ENCODE measurements around the gene FSIP1.

Gene FSIP1

DNA sequence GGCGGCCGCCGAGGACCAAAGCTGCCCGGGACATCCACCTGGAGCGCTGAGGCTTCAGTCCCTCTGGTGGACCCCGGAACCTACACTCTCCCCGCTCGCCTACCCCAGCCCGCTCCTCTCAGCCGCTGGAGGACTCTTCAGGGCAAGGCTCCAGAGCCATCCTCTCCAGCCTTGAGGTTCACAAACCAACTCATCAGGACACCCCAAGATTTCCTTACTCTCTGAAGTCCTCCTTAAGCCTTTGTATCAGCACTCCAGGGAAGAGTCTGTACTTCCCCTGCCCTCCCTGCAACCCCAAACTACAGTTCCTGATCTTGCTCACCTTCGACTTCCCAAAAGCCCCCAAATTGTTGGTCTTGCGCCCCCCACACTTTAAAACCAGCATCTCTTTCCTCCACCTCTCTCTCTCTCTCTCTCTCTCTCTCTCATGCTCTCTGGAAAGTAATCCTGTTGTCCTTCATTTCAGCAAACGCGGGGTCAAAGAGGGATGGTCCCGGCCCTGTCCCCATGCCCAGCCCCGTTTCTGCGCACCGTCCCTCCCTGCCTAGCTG lies 201.3 kb downstream of the FSIP1 start:
- H3K27ac Mint-ChIP-seq: peak overlapping the region; percentile 18
- H3K36me3 Mint-ChIP-seq (ENCODE audit: low read depth): no peaks in the 10 kb centered on the region
- H3K27me3 Mint-ChIP-seq (ENCODE audit: low read depth): peaks cover 58% of the 10 kb centered on the region
- peak overlapping the region; percentile 71 for H3K4me3 Mint-ChIP-seq
- peaks cover 24% of the 10 kb centered on the region for H3K4me1 Mint-ChIP-seq (ENCODE audit: low read depth)
- H3K9me3 Mint-ChIP-seq: no peaks in the 10 kb centered on the region

DNA sequence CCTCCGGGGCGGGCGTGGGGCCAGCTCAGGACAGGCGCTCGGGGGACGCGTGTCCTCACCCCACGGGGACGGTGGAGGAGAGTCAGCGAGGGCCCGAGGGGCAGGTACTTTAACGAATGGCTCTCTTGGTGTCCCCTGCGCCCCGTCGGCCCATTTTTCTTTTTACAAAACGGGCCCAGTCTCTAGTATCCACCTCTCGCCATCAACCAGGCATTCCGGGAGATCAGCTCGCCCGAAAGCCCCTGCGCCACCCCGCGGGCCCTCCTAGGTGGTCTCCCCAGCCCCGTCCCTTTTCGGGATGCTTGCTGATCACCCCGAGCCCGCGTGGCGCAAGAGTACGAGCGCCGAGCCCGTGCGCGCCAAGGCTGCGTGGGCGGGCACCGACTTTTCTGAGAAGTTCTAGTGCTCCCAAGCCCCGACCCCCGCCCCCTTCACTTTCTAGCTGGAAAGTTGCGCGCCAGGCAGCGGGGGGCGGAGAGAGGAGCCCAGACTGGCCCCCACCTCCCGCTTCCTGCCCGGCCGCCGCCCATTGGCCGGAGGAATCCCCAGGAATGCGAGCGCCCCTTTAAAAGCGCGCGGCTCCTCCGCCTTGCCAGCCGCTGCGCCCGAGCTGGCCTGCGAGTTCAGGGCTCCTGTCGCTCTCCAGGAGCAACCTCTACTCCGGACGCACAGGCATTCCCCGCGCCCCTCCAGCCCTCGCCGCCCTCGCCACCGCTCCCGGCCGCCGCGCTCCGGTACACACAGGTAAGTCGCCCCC lies 202.0 kb downstream of the FSIP1 start, which contains the start of gene THBS1:
Gene THBS1, plus strand, starts transcription at position 595 of the 757 bp plus-strand sequence. CDS start 779 bp downstream, outside the sequence.
- Mint-ChIP-seq H3K4me1 (ENCODE audit: low read depth) (peaks cover 23% of the 10 kb centered on the region), H3K27ac (peak within 1 kb of the TSS; percentile 18), H3K9me3 (no peaks in the 10 kb centered on the region), H3K36me3 (ENCODE audit: low read depth) (no peaks in the 10 kb centered on the region), H3K4me3 (peak within 1 kb of the TSS; percentile 71), H3K27me3 (ENCODE audit: low read depth) (peaks cover 59% of the 10 kb centered on the region)

DNA sequence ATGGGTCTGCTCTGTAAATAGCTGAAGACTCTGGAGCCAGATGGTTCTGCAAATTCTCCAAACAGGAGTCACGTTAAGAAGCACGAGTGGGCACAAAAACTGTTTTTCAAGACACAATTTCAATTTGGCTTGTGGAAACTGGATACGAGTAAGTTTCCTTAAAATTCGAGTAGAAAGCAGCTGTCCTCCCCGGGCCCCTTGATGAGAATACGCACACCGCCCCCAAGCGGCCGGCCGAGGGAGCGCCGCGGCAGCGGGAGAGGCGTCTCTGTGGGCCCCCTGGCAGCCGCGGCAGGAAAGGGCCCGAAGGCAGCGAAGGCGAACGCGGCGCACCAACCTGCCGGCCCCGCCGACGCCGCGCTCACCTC lies 202.5 kb downstream of the FSIP1 start:
- Mint-ChIP-seq H3K27me3 (ENCODE audit: low read depth) (peaks cover 59% of the 10 kb centered on the region), H3K27ac (no peak overlapping the region), H3K36me3 (ENCODE audit: low read depth) (no peaks in the 10 kb centered on the region), H3K4me1 (ENCODE audit: low read depth) (peaks cover 17% of the 10 kb centered on the region), H3K9me3 (no peaks in the 10 kb centered on the region), H3K4me3 (peak overlapping the region; percentile 58)

- H3K9me3 Mint-ChIP-seq: no peaks in the 10 kb centered on the region
- peak overlapping the region; percentile 58 for H3K4me3 Mint-ChIP-seq
- no peaks in the 10 kb centered on the region for H3K36me3 Mint-ChIP-seq (ENCODE audit: low read depth)
- H3K27me3 Mint-ChIP-seq (ENCODE audit: low read depth): peaks cover 59% of the 10 kb centered on the region
- no peak overlapping the region for H3K27ac Mint-ChIP-seq
- peaks cover 15% of the 10 kb centered on the region for H3K4me1 Mint-ChIP-seq (ENCODE audit: low read depth)
These were observed 203.0 kb downstream of the FSIP1 start for GRCh38 chr15:39579487-39580116.

DNA sequence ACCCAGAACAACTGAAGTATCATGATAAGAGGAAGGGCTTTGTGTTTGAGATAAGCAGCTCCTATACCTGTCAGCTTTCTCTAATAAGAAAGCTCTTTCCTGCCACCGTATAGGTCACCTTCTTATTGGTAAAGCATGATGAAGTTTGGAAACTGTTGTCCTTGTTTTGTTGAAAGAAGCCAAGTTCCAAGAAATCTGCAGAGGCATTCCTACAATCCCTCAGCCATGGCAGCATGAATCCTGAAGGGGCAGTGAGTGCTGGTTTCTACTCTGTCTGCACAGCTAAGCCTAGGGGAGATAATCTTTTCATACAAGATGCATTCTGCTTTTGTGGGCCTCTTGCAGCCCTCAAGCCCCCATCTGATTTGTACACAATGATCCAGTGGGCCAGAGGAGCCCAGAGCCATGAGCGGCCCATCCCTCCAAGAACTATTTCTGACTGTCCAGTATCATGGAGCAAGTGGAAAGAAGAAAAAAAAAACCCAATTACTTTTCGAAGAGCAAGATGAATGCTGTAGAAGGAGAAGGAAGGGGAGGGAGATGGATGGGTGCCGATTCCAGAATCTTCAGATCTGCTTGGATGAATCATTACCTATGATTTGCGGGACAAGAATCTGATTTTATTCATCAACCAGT lies 203.7 kb downstream of the FSIP1 start:
- Mint-ChIP-seq H3K4me3 (peak overlapping the region; percentile 41), H3K27ac (no peak overlapping the region), H3K9me3 (no peaks in the 10 kb centered on the region), H3K4me1 (ENCODE audit: low read depth) (peaks cover 15% of the 10 kb centered on the region), H3K27me3 (ENCODE audit: low read depth) (peaks cover 64% of the 10 kb centered on the region), H3K36me3 (ENCODE audit: low read depth) (no peaks in the 10 kb centered on the region)

DNA sequence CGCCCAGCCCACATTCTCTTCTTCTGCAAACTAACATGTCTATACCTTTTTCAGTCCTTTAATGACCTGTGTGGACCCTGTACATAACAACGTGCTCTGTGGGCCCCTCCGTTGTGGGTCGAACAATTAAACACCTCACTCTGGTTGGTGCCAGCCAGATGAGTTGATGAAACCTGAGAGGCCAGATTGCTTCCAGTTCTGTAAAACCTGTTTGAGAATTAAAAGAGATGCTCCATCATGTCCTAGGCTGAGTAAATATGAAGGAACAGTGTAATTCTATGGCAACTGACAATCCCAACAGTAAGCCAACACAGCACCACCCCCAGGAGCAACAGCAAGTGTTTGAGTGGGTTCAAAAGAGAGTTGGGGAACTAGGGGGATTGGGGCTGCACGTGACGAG lies 207.5 kb downstream of the FSIP1 start:
- Mint-ChIP-seq H3K4me3 (no peak overlapping the region), H3K4me1 (ENCODE audit: low read depth) (peaks cover 6% of the 10 kb centered on the region), H3K9me3 (no peaks in the 10 kb centered on the region), H3K36me3 (ENCODE audit: low read depth) (no peaks in the 10 kb centered on the region), H3K27ac (no peak overlapping the region), H3K27me3 (ENCODE audit: low read depth) (peaks cover 60% of the 10 kb centered on the region)

DNA sequence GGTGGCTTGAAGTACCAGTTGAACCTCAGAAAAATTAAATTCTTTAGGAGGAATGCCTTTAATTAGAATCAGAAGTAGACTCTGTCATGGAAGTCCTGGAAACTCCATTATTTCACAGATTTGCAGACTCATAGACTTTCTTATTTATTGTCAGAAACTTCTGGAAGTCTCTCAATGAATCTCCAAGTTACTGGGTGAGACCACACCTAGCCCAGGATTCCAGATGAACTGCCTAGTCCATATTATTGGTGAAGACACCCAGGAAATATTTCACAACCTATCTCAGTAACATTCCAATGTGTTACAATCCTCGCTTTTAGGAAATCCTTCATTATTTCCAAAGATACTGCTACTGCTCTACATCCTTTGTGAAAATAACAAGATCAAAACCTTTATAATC lies 208.2 kb downstream of the FSIP1 start:
- no peaks in the 10 kb centered on the region for H3K4me1 Mint-ChIP-seq (ENCODE audit: low read depth)
- H3K36me3 Mint-ChIP-seq (ENCODE audit: low read depth): no peaks in the 10 kb centered on the region
- no peak overlapping the region for H3K4me3 Mint-ChIP-seq
- no peaks in the 10 kb centered on the region for H3K9me3 Mint-ChIP-seq
- H3K27me3 Mint-ChIP-seq (ENCODE audit: low read depth): peaks cover 62% of the 10 kb centered on the region
- no peak overlapping the region for H3K27ac Mint-ChIP-seq

DNA sequence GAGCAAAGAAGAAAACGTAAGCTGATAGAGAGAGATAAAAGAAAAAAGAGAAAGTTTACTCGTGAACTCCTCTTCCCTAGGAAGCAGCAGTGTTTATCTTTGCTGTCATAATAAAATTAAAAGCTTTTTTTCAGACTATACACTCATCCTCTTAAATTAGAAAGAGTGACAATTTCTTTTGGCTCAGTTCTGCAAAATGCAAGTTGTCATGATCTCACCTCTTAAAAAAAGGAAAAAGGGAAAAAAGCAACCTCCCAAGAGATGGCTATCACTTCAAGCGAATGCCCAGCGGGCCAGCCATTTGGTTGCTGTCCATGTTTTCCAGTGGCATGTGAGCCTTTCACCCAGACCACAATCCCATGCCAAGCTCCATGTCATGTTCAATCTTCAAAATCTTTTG lies 208.8 kb downstream of the FSIP1 start:
- H3K4me3 Mint-ChIP-seq: no peak overlapping the region
- no peaks in the 10 kb centered on the region for H3K4me1 Mint-ChIP-seq (ENCODE audit: low read depth)
- no peaks in the 10 kb centered on the region for H3K36me3 Mint-ChIP-seq (ENCODE audit: low read depth)
- H3K9me3 Mint-ChIP-seq: no peaks in the 10 kb centered on the region
- H3K27ac Mint-ChIP-seq: no peak overlapping the region
- H3K27me3 Mint-ChIP-seq (ENCODE audit: low read depth): peaks cover 58% of the 10 kb centered on the region

DNA sequence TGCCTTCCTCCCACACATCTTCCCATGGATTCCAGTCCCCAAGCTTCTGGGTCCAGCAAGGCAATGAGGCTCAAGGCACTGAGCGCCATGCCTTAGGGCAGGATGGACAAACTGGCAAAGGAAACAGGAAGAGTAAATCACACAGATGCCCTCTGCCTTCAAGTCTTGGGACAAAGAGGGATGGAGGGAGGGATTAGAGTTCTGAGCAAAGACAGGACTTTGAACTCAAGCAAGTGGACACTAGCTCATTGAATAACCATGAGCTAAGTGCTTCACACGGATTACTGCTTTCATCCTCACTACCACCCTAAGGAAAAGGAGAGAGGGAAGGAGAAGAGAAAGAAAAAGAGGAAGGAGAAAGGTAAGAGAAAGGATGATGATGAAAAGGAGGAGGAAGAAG lies 209.4 kb downstream of the FSIP1 start:
- no peak overlapping the region for H3K27ac Mint-ChIP-seq
- H3K9me3 Mint-ChIP-seq: no peaks in the 10 kb centered on the region
- peaks cover 53% of the 10 kb centered on the region for H3K27me3 Mint-ChIP-seq (ENCODE audit: low read depth)

GRCh38 chr15:39565851-39566250 lies 216.8 kb downstream of the FSIP1 start:
- H3K4me3 Mint-ChIP-seq: no peak overlapping the region
- no peaks in the 10 kb centered on the region for H3K9me3 Mint-ChIP-seq
- no peak overlapping the region for H3K27ac Mint-ChIP-seq
- peaks cover 23% of the 10 kb centered on the region for H3K27me3 Mint-ChIP-seq (ENCODE audit: low read depth)
- H3K4me1 Mint-ChIP-seq (ENCODE audit: low read depth): no peaks in the 10 kb centered on the region
- H3K36me3 Mint-ChIP-seq (ENCODE audit: low read depth): no peaks in the 10 kb centered on the region

More for the DNA sequence above, 209.4 kb downstream of the FSIP1 start:
- Mint-ChIP-seq H3K4me3 (no peak overlapping the region), H3K4me1 (ENCODE audit: low read depth) (no peaks in the 10 kb centered on the region), H3K36me3 (ENCODE audit: low read depth) (no peaks in the 10 kb centered on the region)

- Mint-ChIP-seq H3K4me1 (ENCODE audit: low read depth) (no peaks in the 10 kb centered on the region), H3K4me3 (no peak overlapping the region), H3K27ac (no peak overlapping the region), H3K27me3 (ENCODE audit: low read depth) (peaks cover 17% of the 10 kb centered on the region), H3K36me3 (ENCODE audit: low read depth) (no peaks in the 10 kb centered on the region), H3K9me3 (no peaks in the 10 kb centered on the region)
These were observed 217.5 kb downstream of the FSIP1 start for GRCh38 chr15:39564972-39565665.

DNA sequence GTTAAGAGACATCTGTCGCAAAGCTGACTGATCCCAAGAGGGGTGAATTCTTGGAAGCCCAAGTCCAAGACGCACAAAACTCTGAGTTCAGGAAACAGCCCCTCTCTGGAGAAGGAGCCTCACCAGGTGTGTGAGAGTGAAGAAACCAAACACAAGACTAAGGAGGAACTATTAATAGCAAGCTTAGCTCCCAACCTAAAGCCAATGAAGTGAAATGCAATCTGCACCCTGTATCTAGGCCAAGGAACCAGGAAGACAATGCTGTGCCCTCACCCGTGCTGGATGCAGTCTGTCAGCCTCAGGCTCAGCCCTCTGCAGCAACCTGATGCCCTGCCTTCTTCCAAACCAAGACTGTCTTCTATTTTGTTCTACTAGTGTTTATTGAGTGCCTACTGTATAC lies 224.2 kb downstream of the FSIP1 start:
- Mint-ChIP-seq H3K4me1 (ENCODE audit: low read depth) (no peaks in the 10 kb centered on the region), H3K27ac (no peak overlapping the region), H3K27me3 (ENCODE audit: low read depth) (peaks cover 16% of the 10 kb centered on the region), H3K4me3 (no peak overlapping the region), H3K9me3 (no peaks in the 10 kb centered on the region), H3K36me3 (ENCODE audit: low read depth) (no peaks in the 10 kb centered on the region)

DNA sequence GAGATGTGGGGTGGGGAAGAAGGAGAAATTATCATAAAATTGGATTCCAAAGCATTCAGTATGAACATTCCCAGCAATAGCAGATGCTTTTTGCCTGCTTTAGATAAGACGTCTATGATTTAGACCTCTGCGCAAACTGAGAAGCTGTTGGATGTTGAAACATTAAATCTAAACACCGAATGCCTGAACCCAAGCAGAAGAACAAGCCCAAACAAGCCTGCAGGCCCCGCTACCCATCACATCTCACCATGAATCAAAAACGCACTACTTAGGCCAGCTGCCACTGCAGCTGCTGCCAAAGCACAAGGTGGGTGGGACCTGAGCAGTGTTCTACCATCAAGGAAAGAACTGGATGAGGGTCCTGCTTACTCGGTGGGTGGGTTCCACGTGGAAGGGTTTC lies 226.2 kb downstream of the FSIP1 start:
- Mint-ChIP-seq H3K36me3 (ENCODE audit: low read depth) (no peaks in the 10 kb centered on the region), H3K27me3 (ENCODE audit: low read depth) (peaks cover 17% of the 10 kb centered on the region), H3K4me3 (no peak overlapping the region), H3K9me3 (no peaks in the 10 kb centered on the region), H3K27ac (no peak overlapping the region), H3K4me1 (ENCODE audit: low read depth) (no peaks in the 10 kb centered on the region)

GRCh38 chr15:39555885-39556284 lies 226.8 kb downstream of the FSIP1 start:
- Mint-ChIP-seq H3K9me3 (no peaks in the 10 kb centered on the region), H3K36me3 (ENCODE audit: low read depth) (no peaks in the 10 kb centered on the region), H3K27me3 (ENCODE audit: low read depth) (peaks cover 22% of the 10 kb centered on the region), H3K4me3 (no peak overlapping the region), H3K4me1 (ENCODE audit: low read depth) (no peaks in the 10 kb centered on the region), H3K27ac (no peak overlapping the region)
